Transverse colon (tissue), 4 donors: Measurements from ENCODE around the gene CA12.

ENCODE experiments used
- EP300 ChIP-seq: sonication (generic); formaldehyde crosslinking; IDR thresholded peaks from one replicate; pipeline ENCODE4 v1.6.1; 2017; ENCODE audit warnings: antibody characterized with exemption, low read depth
- POLR2A ChIP-seq: fragments of 450-650 bp; IDR thresholded peaks from one replicate; pipeline ENCODE4 v1.6.1; 2016; ENCODE audit warnings: antibody characterized with exemption, mild to moderate bottlenecking, moderate library complexity
- POLR2AphosphoS5 ChIP-seq, 3 donors: sonication (generic); formaldehyde crosslinking; IDR thresholded peaks; one replicate each; pipeline ENCODE4 v1.6.1; 2016; ENCODE audit warnings: antibody characterized with exemption in 3 of 3
- TF ChIP-seq, protein P1 (sequence below), 5 experiments: fragments of 200-600 bp in 3 of 5; fragments of 450-650 bp in 2 of 5; sonication (generic) in 3 of 5; IDR thresholded peaks; 1 replicate in 2 of 5; 2 replicates in 3 of 5; pipeline ENCODE4 v1.5.1; 2016 to 2017; ENCODE audit warnings: antibody characterized with exemption in 5 of 5, inconsistent platforms in 3 of 5, mild to moderate bottlenecking in 2 of 5, moderate library complexity in 1 of 5

DNA sequence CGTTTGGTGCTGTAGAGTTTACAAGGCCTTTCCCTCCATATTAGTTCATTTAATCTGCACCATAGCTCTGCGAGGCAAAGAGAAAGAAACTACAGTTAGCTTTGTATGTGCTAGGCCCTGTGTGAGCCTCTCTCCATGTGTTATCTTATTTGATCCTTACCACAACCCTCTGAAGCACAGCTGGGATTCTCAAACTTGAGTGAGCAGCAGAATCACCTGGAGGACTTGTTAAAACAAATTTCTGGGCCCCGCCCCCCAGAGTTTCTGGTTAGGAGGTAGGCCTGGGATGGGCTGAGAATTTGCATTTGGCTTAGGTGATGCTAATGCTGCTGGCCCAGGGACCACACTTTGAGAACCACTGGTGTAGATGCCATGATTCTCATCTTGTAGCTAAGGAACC, 12.3 kb downstream of the CA12 start:
- TF ChIP-seq POLR2A, result no peak
- TF ChIP-seq EP300, result no peak
- no peak for TF ChIP-seq POLR2AphosphoS5 (IDR thresholded peaks at IDR 0.05)
- TF ChIP-seq, protein P1, sequence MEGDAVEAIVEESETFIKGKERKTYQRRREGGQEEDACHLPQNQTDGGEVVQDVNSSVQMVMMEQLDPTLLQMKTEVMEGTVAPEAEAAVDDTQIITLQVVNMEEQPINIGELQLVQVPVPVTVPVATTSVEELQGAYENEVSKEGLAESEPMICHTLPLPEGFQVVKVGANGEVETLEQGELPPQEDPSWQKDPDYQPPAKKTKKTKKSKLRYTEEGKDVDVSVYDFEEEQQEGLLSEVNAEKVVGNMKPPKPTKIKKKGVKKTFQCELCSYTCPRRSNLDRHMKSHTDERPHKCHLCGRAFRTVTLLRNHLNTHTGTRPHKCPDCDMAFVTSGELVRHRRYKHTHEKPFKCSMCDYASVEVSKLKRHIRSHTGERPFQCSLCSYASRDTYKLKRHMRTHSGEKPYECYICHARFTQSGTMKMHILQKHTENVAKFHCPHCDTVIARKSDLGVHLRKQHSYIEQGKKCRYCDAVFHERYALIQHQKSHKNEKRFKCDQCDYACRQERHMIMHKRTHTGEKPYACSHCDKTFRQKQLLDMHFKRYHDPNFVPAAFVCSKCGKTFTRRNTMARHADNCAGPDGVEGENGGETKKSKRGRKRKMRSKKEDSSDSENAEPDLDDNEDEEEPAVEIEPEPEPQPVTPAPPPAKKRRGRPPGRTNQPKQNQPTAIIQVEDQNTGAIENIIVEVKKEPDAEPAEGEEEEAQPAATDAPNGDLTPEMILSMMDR (IDR thresholded peaks at IDR 0.05), result no peak
